Measurements from ENCODE around the gene GRM4. TPM values are rescaled to one million over a fixed set of nuclear protein-coding genes. Genes with fewer than 3 reads are reported as not detected.

The GRM4 gene
- total RNA-seq, 4 donors from 2014 or later = 0.19 TPM; not detected in 3

- DNase-seq (ENCODE audit: low spot score in 2 of 2) = no peak
- 86 to 90% methylated on average over 9 of the region's 9 CpGs for WGBS, 2 donors
- intact Hi-C loops (cut with DNase I; ENCODE audit: low total_unique reads) = no loop called here
- H3K4me3 ChIP-seq (ENCODE audit: low read depth, poor library complexity, severe bottlenecking) = no peak overlapping the region
- TF ChIP-seq CTCF (IDR thresholded peaks at IDR 0.05) = no peak
- no peak for TF ChIP-seq POLR2A (IDR thresholded peaks at IDR 0.05)
Observed at GRCh38 chr6:34030831-34031624, 114.9 kb downstream of the GRM4 start.

- intact Hi-C loops (cut with DNase I; ENCODE audit: low total_unique reads) = no loop called here
- no peak overlapping the region for H3K4me3 ChIP-seq (ENCODE audit: low read depth, poor library complexity, severe bottlenecking)
- no peak for DNase-seq (ENCODE audit: low spot score in 2 of 2)
- WGBS, 2 donors = 92 to 94% methylated on average over 15 of the region's 15 CpGs
- TF ChIP-seq POLR2A (IDR thresholded peaks at IDR 0.05) (no peak), CTCF (IDR thresholded peaks at IDR 0.05) (no peak)
Observed at GRCh38 chr6:34029489-34030280, 116.2 kb downstream of the GRM4 start.

GRCh38 chr6:34028691-34029360, 117.1 kb downstream of the GRM4 start:
- intact Hi-C loops (cut with DNase I; ENCODE audit: low total_unique reads) = no loop called here
- no peak overlapping the region for H3K4me3 ChIP-seq (ENCODE audit: low read depth, poor library complexity, severe bottlenecking)
- WGBS, 2 donors = 86 to 91% methylated on average over 18 of the region's 18 CpGs

GRCh38 chr6:34027939-34028441, 117.9 kb downstream of the GRM4 start:
- intact Hi-C loops (cut with DNase I; ENCODE audit: low total_unique reads) = no loop called here
- 87 to 90% methylated on average over 24 to 30 of the region's 31 CpGs for WGBS, 2 donors
- TF ChIP-seq POLR2A (IDR thresholded peaks at IDR 0.05) (no peak), CTCF (IDR thresholded peaks at IDR 0.05) (no peak)
- no peak for DNase-seq (ENCODE audit: low spot score in 2 of 2)
- H3K4me3 ChIP-seq (ENCODE audit: low read depth, poor library complexity, severe bottlenecking) = no peak overlapping the region

More at GRCh38 chr6:34028691-34029360, 117.1 kb downstream of the GRM4 start:
- no peak for TF ChIP-seq POLR2A (IDR thresholded peaks at IDR 0.05)
- no peak for TF ChIP-seq CTCF (IDR thresholded peaks at IDR 0.05)
- DNase-seq (ENCODE audit: low spot score in 2 of 2) = no peak

GRCh38 chr6:34027445-34027936, 118.4 kb downstream of the GRM4 start:
- no peak overlapping the region for H3K4me3 ChIP-seq (ENCODE audit: low read depth, poor library complexity, severe bottlenecking)
- intact Hi-C loops (cut with DNase I; ENCODE audit: low total_unique reads) = no loop called here
- DNase-seq (ENCODE audit: low spot score in 2 of 2) = no peak
- peak in 1 of 3 donors; percentile 17 for TF ChIP-seq CTCF (IDR thresholded peaks at IDR 0.05)
- TF ChIP-seq POLR2A (IDR thresholded peaks at IDR 0.05) = no peak
- WGBS, 2 donors = 52 to 53% methylated on average over 10 to 16 of the region's 17 CpGs
